Thoracic aorta (tissue), 2 donors: ENCODE measurements around the gene RIMBP2. TPM values are rescaled to one million over a fixed set of nuclear protein-coding genes. Genes with fewer than 3 reads are reported as not detected.

ENCODE experiments used
- ATAC-seq: fragments of 150-250 bp; one replicate; pipeline ENCODE4 v1.8.0; 2017; ENCODE audit warnings: low read depth; ENCODE audit not compliant: insufficient number of reproducible peaks, low FRiP score
- DNase-seq: peaks from one replicate; pipeline ENCODE4 v3.0.0-alpha.2; 2020; ENCODE audit warnings: low spot score
- H3K27ac ChIP-seq, 2 donors: fragments of 200-600 bp; sonication (generic); 1 replicate in 1 of 2; 2 replicates in 1 of 2; pipeline ENCODE4 v1.5.1; 2016; ENCODE audit warnings: mild to moderate bottlenecking in 2 of 2, moderate library complexity in 2 of 2
- H3K27me3 ChIP-seq: fragments of 200-600 bp; sonication (generic); replicated peaks from 2 replicates; pipeline ENCODE4 v1.6.0; 2016; ENCODE audit warnings: mild to moderate bottlenecking; ENCODE audit not compliant: insufficient read depth
- H3K36me3 ChIP-seq: fragments of 200-600 bp; sonication (generic); one replicate; pipeline ENCODE4 v1.5.1; 2016
- H3K4me1 ChIP-seq, 2 donors: fragments of 200-600 bp; sonication (generic); 1 replicate in 1 of 2; 2 replicates in 1 of 2; pipeline versions ENCODE4 v1.5.1 to v1.6.0; 2016; ENCODE audit warnings: low read depth in 2 of 2, mild to moderate bottlenecking in 1 of 2; ENCODE audit not compliant: control insufficient read depth in 1 of 2
- H3K4me3 ChIP-seq: fragments of 200-600 bp; sonication (generic); 2 replicates; pipeline ENCODE4 v1.5.1; 2016; ENCODE audit warnings: mild to moderate bottlenecking
- H3K9me3 ChIP-seq: fragments of 200-600 bp; sonication (generic); 2 replicates; pipeline ENCODE4 v1.5.1; 2016
- total RNA-seq, 2 donors: library from RNA; depleted of rRNA; stranded (reverse); fragments of >200 nt; gene quantifications; one replicate each; pipeline versions ENCODE4 v1.1.0 to v1.2.3, GENCODE V29; 2016
- TF ChIP-seq, protein P1 (sequence below): fragments of 200-600 bp; sonication (generic); IDR thresholded peaks from one replicate; pipeline ENCODE4 v1.5.1; 2019; ENCODE audit warnings: antibody characterized with exemption

Gene RIMBP2
- total RNA-seq, 2 donors from 2014 or later, result 0.54 to 0.92 TPM

DNA sequence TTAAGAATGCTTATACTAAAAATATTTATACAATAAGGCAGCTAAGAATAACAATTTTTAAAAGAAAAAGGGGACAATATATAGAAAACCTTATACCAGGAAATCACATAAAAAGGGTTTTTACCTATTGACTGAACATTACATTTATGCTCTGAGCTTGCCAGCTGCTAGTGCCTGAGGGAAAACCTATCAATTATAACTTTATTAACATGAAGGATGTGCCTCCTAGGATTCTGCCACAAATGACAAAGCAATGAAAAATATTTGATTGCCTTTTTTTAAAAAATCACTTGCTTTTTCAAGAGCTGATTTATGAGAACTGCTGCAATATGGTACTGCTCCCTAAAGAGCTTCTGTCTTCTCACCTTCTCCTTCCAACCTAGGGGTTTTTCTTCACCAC is 185.7 kb downstream of the RIMBP2 start:
- Histone ChIP-seq H3K27me3 (no peaks in the 10 kb centered on the region), H3K36me3 (no peaks in the 10 kb centered on the region), H3K9me3 (no peaks in the 10 kb centered on the region), H3K4me1 (no peaks in the 10 kb centered on the region), H3K27ac (no peak overlapping the region), H3K4me3 (no peak overlapping the region)
- TF ChIP-seq, protein P1, sequence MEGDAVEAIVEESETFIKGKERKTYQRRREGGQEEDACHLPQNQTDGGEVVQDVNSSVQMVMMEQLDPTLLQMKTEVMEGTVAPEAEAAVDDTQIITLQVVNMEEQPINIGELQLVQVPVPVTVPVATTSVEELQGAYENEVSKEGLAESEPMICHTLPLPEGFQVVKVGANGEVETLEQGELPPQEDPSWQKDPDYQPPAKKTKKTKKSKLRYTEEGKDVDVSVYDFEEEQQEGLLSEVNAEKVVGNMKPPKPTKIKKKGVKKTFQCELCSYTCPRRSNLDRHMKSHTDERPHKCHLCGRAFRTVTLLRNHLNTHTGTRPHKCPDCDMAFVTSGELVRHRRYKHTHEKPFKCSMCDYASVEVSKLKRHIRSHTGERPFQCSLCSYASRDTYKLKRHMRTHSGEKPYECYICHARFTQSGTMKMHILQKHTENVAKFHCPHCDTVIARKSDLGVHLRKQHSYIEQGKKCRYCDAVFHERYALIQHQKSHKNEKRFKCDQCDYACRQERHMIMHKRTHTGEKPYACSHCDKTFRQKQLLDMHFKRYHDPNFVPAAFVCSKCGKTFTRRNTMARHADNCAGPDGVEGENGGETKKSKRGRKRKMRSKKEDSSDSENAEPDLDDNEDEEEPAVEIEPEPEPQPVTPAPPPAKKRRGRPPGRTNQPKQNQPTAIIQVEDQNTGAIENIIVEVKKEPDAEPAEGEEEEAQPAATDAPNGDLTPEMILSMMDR, result no peak
- DNase-seq (no peak), ATAC-seq (no peak)

DNA sequence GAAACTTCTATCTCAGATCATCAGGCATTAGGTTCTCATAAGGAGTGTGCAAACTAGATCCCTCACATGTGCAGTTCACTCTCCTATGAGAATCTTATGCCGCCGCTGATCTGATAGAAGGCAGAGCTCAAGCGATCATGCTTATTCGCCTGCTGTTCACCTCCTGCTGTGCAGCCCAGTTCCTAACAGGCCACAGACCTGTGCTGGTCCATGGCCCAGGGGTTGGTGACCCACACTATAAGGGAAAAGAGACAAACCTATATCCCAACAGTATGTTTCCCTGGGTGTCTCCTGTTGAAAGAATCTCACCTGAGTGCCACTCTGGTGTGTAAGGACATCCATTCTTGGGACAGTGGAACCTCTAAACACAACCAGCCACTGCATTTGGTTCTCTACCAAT is 186.3 kb downstream of the RIMBP2 start:
- no peak for ATAC-seq
- TF ChIP-seq, protein P1, result no peak

DNA sequence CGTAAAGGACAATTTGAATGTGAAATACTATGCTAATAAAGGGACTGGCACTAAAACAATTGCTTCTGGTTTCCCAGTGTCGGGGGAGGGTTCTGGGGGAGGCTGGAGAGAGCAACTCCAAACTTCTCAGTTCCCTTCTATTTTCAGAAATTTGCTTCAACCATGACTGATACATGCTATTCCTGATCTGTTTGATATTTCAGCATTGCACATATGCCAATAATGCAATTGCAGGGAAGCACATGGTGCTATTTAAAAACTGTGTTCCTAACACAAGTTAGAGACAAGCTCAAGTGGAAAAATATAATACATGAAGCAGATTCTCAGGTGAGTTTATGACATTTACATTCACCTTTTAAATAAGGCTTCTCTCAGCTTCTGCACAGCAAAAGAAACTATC is 188.9 kb downstream of the RIMBP2 start:
- H3K27me3 ChIP-seq, result no peaks in the 10 kb centered on the region
- H3K36me3 ChIP-seq, result no peaks in the 10 kb centered on the region
- H3K4me3 ChIP-seq, result no peak overlapping the region
- no peaks in the 10 kb centered on the region for H3K4me1 ChIP-seq
- no peaks in the 10 kb centered on the region for H3K9me3 ChIP-seq
- H3K27ac ChIP-seq, result no peak overlapping the region
- ATAC-seq, result no peak
- TF ChIP-seq, protein P1, result no peak
- DNase-seq, result no peak

More for the DNA sequence above, 186.3 kb downstream of the RIMBP2 start:
- Histone ChIP-seq H3K4me1 (no peaks in the 10 kb centered on the region), H3K9me3 (no peaks in the 10 kb centered on the region), H3K36me3 (no peaks in the 10 kb centered on the region), H3K27me3 (no peaks in the 10 kb centered on the region), H3K27ac (no peak overlapping the region), H3K4me3 (no peak overlapping the region)
- DNase-seq, result no peak

DNA sequence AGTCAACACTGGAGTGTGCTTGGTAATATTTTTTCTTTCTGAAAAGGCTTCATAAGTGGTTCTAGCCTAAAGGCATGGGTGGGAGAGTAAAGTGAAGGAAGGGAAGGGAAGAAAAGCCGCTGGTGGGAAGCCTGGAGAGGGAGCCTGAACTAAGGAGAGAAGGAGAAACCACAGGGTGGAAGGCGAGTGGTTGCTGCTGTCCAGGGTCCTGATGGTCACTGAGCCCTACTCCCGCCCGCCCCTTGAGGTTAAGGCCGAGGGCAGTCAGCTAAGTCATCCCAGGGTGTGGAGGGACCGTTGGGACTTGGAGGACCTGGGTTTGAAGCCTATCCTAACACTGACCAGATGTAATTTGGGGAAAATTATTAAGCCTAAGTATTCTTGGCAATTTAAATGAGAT is 189.3 kb downstream of the RIMBP2 start:
- H3K9me3 ChIP-seq, result no peaks in the 10 kb centered on the region
- TF ChIP-seq, protein P1, result no peak
- no peaks in the 10 kb centered on the region for H3K27me3 ChIP-seq
- H3K4me1 ChIP-seq, result no peaks in the 10 kb centered on the region
- no peak overlapping the region for H3K27ac ChIP-seq
- H3K36me3 ChIP-seq, result no peaks in the 10 kb centered on the region
- ATAC-seq, result no peak
- H3K4me3 ChIP-seq, result no peak overlapping the region
- no peak for DNase-seq

DNA sequence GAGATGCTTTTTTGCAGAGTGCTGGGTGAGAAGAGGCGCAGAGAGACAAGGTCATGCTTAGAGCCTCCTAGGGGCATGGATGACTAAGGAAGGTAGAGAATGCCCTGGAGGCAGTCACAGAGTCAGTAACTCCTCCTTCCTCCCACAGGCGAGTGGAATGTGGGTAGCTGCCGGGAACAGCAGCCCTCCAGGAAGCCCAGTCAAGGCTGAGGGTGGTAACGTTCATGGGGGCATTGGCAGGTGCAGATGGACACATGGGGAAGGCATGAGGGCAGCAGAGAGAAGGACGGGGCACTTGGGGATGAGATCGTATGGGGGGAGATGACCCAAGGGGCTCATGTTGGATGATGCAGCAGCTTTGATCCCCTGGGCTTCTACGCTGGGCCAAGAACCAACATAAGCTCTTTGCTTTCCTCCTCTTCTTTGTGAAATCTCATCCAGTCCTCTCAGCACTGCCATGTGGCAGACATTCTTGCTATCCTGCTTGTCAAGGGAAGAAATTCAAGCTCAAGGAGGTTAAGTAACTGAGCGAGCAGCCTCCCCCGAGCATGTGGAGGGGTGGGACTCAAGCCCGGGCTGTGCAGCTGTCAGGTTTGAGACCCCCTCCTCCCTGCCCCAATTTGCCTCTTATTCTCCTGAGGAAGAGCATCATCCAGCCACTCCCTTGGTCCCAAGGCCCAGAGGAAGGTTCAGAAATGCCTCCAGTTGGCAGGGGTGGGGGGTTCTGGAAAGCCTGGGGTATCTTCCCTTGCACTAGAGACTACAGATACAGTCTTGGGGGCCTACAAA is 190.5 kb downstream of the RIMBP2 start:
- Histone ChIP-seq H3K4me1 (no peaks in the 10 kb centered on the region), H3K27ac (no peak overlapping the region), H3K36me3 (no peaks in the 10 kb centered on the region), H3K9me3 (no peaks in the 10 kb centered on the region), H3K4me3 (no peak overlapping the region), H3K27me3 (no peaks in the 10 kb centered on the region)
- DNase-seq, result no peak
- no peak for ATAC-seq
- TF ChIP-seq, protein P1, result no peak
